HCT116 (cell line): ENCODE measurements around the gene CHERP. TPM values are rescaled to one million over a fixed set of nuclear protein-coding genes. Genes with fewer than 3 reads are reported as not detected.

ENCODE experiments used
- ATAC-seq: fragments of 200-7000 bp; cut with Tn5 transposase; 2 replicates; pipeline ENCODE4 v1.9.1; 2020; ENCODE audit warnings: mild to moderate bottlenecking, moderate library complexity
- BruUV-seq: library from RNA; stranded (reverse); fragments of 400-500 nt; replicated peaks from 2 replicates; lab custom pipeline; 2021; lab: Mats Ljungman, UMichigan
- CTCF ChIA-PET: fragments of 300-600 bp; sonication (Branson Sonifier 250); formaldehyde crosslinking; loops from one replicate; lab custom pipeline; 2021; ENCODE audit warnings: antibody characterized with exemption; lab: Charles Lee
- POLR2A ChIA-PET: fragments of 300-600, 350-600 bp; sonication (Branson Sonifier 250); formaldehyde crosslinking; loops from one replicate; lab custom pipeline; 2021; ENCODE audit warnings: antibody characterized with exemption; lab: Charles Lee
- RAD21 ChIA-PET, 2 experiments: fragments of 300-600 bp; sonication (Branson Sonifier 250); formaldehyde crosslinking; loops; one replicate each; lab custom pipeline; 2023; ENCODE audit warnings: low total read pairs in 2 of 2; ENCODE audit not compliant: uncharacterized antibody in 2 of 2, unreplicated experiment in 2 of 2, low non-redundant PET in 1 of 2; lab: Charles Lee
- DNase-seq: peaks from one replicate; pipeline ENCODE4 v3.0.0-alpha.2; 2010; ENCODE audit warnings: low read depth, low spot score
- H2AFZ ChIP-seq: fragments of 200-600 bp; shearing (Covaris generic), sonication (generic); 2 replicates; pipeline ENCODE4 v1.6.1; 2017; ENCODE audit warnings: low read depth, mixed run types, mixed read lengths, antibody characterized with exemption, low read length; ENCODE audit not compliant: poor library complexity, severe bottlenecking
- H3K27ac ChIP-seq: 2 replicates; pipeline ENCODE4 v1.5.1; 2012; ENCODE audit warnings: low read depth, low read length
- H3K27me3 ChIP-seq: fragments of 200-600 bp; sonication (generic); 2 replicates; pipeline ENCODE4 v1.6.1; 2016; ENCODE audit warnings: mixed run types, low read length, mixed read lengths; ENCODE audit not compliant: insufficient read depth
- H3K36me3 ChIP-seq, 2 experiments: fragments of 200-500 bp in 1 of 2; fragments of 200-600 bp in 1 of 2; sonication (Bioruptor generic) in 1 of 2; sonication (generic) in 1 of 2; 2 replicates each; pipeline versions ENCODE4 v1.5.1 to v1.6.1; 2014 to 2016; ENCODE audit warnings: low read length in 2 of 2, inconsistent platforms in 1 of 2, mixed read lengths in 1 of 2, mixed run types in 1 of 2; ENCODE audit not compliant: insufficient read depth in 2 of 2, control insufficient read depth in 1 of 2
- H3K4me1 ChIP-seq, 2 experiments: fragments of 200-600 bp in 1 of 2; sonication (generic) in 1 of 2; 2 replicates each; pipeline versions ENCODE4 v1.5.1 to v1.6.1; 2012 to 2017; ENCODE audit warnings: low read length in 2 of 2, inconsistent platforms in 1 of 2, mild to moderate bottlenecking in 1 of 2, mixed read lengths in 1 of 2, mixed run types in 1 of 2, moderate library complexity in 1 of 2; ENCODE audit not compliant: insufficient read depth in 2 of 2, control insufficient read depth in 1 of 2
- H3K4me2 ChIP-seq: fragments of 200-600 bp; sonication (generic); 2 replicates; pipeline ENCODE4 v1.6.1; 2017; ENCODE audit warnings: mixed run types, low read length, mixed read lengths
- H3K4me3 ChIP-seq, 2 experiments: fragments of 200-600 bp in 1 of 2; sonication (generic) in 1 of 2; replicated peaks in 1 of 2; 2 replicates each; pipeline ENCODE4 v1.5.1; 2011 to 2016; ENCODE audit warnings: low read length in 2 of 2, control low read depth in 1 of 2, low read depth in 1 of 2, mild to moderate bottlenecking in 1 of 2, mixed read lengths in 1 of 2, mixed run types in 1 of 2
- H3K79me2 ChIP-seq: fragments of 200-600 bp; sonication (generic); 2 replicates; pipeline ENCODE4 v1.6.1; 2017; ENCODE audit warnings: mild to moderate bottlenecking, mixed run types, low read length, moderate library complexity, mixed read lengths; ENCODE audit not compliant: insufficient read depth
- H3K9ac ChIP-seq: fragments of 200-600 bp; sonication (generic); 2 replicates; pipeline ENCODE4 v1.6.1; 2016; ENCODE audit warnings: low read length, mixed read lengths
- H3K9me2 ChIP-seq: fragments of 200-600 bp; sonication (generic), shearing (Covaris generic); 2 replicates; pipeline ENCODE4 v1.6.1; 2017; ENCODE audit warnings: mixed run types, mild to moderate bottlenecking, moderate library complexity; ENCODE audit not compliant: insufficient read depth
- H3K9me3 ChIP-seq, 2 experiments: fragments of 200-500 bp in 1 of 2; fragments of 200-600 bp in 1 of 2; sonication (Bioruptor generic) in 1 of 2; sonication (generic) in 1 of 2; 2 replicates each; pipeline ENCODE4 v1.6.1; 2014 to 2017; ENCODE audit warnings: low read length in 2 of 2, mixed read lengths in 2 of 2, inconsistent platforms in 1 of 2, low read depth in 1 of 2, mild to moderate bottlenecking in 1 of 2, mixed run types in 1 of 2, moderate library complexity in 1 of 2; ENCODE audit not compliant: control insufficient read depth in 1 of 2, insufficient read depth in 1 of 2
- H4K20me1 ChIP-seq: fragments of 200-600 bp; sonication (generic), shearing (Covaris generic); 2 replicates; pipeline ENCODE4 v1.6.1; 2017; ENCODE audit warnings: mixed run types, mild to moderate bottlenecking, moderate library complexity; ENCODE audit not compliant: insufficient read depth
- ATF3 ChIP-seq: IDR thresholded peaks from 2 replicates; pipeline ENCODE4 v1.6.1; 2012
- CBX3 ChIP-seq: IDR thresholded peaks from 2 replicates; pipeline ENCODE4 v1.6.1; 2012; ENCODE audit warnings: low read depth
- CEBPB ChIP-seq: IDR thresholded peaks from 2 replicates; pipeline ENCODE4 v1.6.1; 2012; ENCODE audit warnings: low read depth
- CTCF ChIP-seq, 3 experiments: fragments of 200-600 bp in 1 of 3; sonication (generic) in 1 of 3; IDR thresholded peaks in 2 of 3; conservative IDR thresholded peaks in 1 of 3; 2 replicates each; pipeline ENCODE4 v1.5.1; 2012 to 2017; ENCODE audit warnings: low read depth in 2 of 3, low read length in 2 of 3, antibody characterized with exemption in 1 of 3, borderline replicate concordance in 1 of 3, control low read depth in 1 of 3, mild to moderate bottlenecking in 1 of 3, mixed read lengths in 1 of 3, mixed run types in 1 of 3, moderate library complexity in 1 of 3; ENCODE audit not compliant: insufficient read depth in 1 of 3
- FOSL1 ChIP-seq: IDR thresholded peaks from 2 replicates; pipeline ENCODE4 v1.6.1; 2012; ENCODE audit warnings: low read depth
- MAX ChIP-seq: IDR thresholded peaks from 2 replicates; pipeline ENCODE4 v1.6.1; 2012
- POLR2A ChIP-seq: IDR thresholded peaks from 2 replicates; pipeline ENCODE4 v1.7.0; 2011; ENCODE audit warnings: borderline replicate concordance; ENCODE audit not compliant: insufficient read depth, insufficient read length; ENCODE audit errors: extremely low read depth
- SIN3A ChIP-seq: IDR thresholded peaks from 2 replicates; pipeline ENCODE4 v1.6.1; 2012; ENCODE audit warnings: low read depth
- SP1 ChIP-seq: IDR thresholded peaks from 2 replicates; pipeline ENCODE4 v1.6.1; 2012; ENCODE audit warnings: low read depth
- SRF ChIP-seq: IDR thresholded peaks from 2 replicates; pipeline ENCODE4 v1.6.1; 2012; ENCODE audit warnings: low read depth
- TCF7L2 ChIP-seq: IDR thresholded peaks from 2 replicates; pipeline ENCODE4 v1.7.0; 2011; ENCODE audit warnings: borderline replicate concordance, inconsistent platforms; ENCODE audit not compliant: insufficient read depth, insufficient read length; ENCODE audit errors: extremely low read depth
- ZBTB33 ChIP-seq: IDR thresholded peaks from 2 replicates; pipeline ENCODE4 v1.6.1; 2011; ENCODE audit warnings: mild to moderate bottlenecking, low read length, moderate library complexity; ENCODE audit not compliant: insufficient replicate concordance; ENCODE audit errors: extremely low read depth
- ZNF274 ChIP-seq: fragments of 200-500 bp; sonication (Bioruptor generic); IDR thresholded peaks from 2 replicates; pipeline ENCODE4 v1.6.1; 2014; ENCODE audit warnings: mild to moderate bottlenecking, low read depth, low read length, inconsistent platforms
- intact Hi-C: fragments of 100-400 bp; cut with micrococcal nuclease; formaldehyde crosslinking; loops from 2 replicates; pipeline ENCODE4 v1.10.0; 2022
- total RNA-seq: library from RNA; stranded (reverse); gene quantifications from one replicate; pipeline ENCODE4 v1.2.1, GENCODE V29; 2021; ENCODE audit not compliant: unreplicated experiment

Gene CHERP
- total RNA-seq, 1 experiment from 2014 or later, result 65.8 TPM

- Histone ChIP-seq H3K4me3 (no peak overlapping the region), H3K27ac (no peak overlapping the region), H3K36me3 (peaks cover 44 to 73% of the 10 kb centered on the region in 2 experiments; a peak in 3 of 4 replicates), H3K9me3 (no peaks in the 10 kb centered on the region), H3K27me3 (no peaks in the 10 kb centered on the region), H3K9ac (no peak overlapping the region), H4K20me1 (no peaks in the 10 kb centered on the region), H3K4me1 (no peaks in the 10 kb centered on the region), H3K79me2 (peaks cover 4% of the 10 kb centered on the region; the same call in 1 of the 2 replicates), H3K4me2 (no peak overlapping the region), H2AFZ (no peak overlapping the region), H3K9me2 (no peaks in the 10 kb centered on the region)
- CTCF ChIA-PET, result no interaction called here
- no peak for DNase-seq
- ATAC-seq, result no peak
- intact Hi-C loops, result no loop called here
- RAD21 ChIA-PET, result no interaction called here
- POLR2A ChIA-PET, result no interaction called here
- no peak for TF ChIP-seq CBX3
- TF ChIP-seq CTCF (IDR thresholded peaks at IDR 0.05 in 2 of 3, conservative IDR thresholded peaks at IDR 0.05 in 1 of 3; ENCODE audit: borderline replicate concordance in 1 of 3, insufficient read depth in 1 of 3, low read depth in 2 of 3, low read length in 2 of 3), result no peak
- no peak for TF ChIP-seq CEBPB
- TF ChIP-seq SIN3A, result no peak
- TF ChIP-seq POLR2A, result no peak
- TF ChIP-seq MAX, result no peak
- TF ChIP-seq ZNF274, result no peak
- TF ChIP-seq ZBTB33, result no peak
- TF ChIP-seq ATF3, result no peak
- no peak for TF ChIP-seq FOSL1
- TF ChIP-seq SRF, result no peak
- no peak for TF ChIP-seq TCF7L2
- TF ChIP-seq SP1, result no peak
- BruUV-seq, result no TSS peak
These were observed 21.1 kb downstream of the CHERP start for GRCh38 chr19:16520986-16521624.
